Glomerular endothelial cell (primary cell): Measurements from ENCODE around the gene CDC27. TPM values are rescaled to one million over a fixed set of nuclear protein-coding genes. Genes with fewer than 3 reads are reported as not detected.
A peak's percentile ranks its signal among the peaks of the same experiment; 100 is the strongest.
"Not testable (repeated sequence)": the region's sequence is repeated elsewhere in the genome, so short reads cannot be mapped to it uniquely, and the experiment has no call there.

ENCODE experiments used
- DNase-seq: peaks from one replicate; pipeline ENCODE4 v3.0.0-alpha.2; 2011; ENCODE audit warnings: low read depth, low spot score; ENCODE audit errors: extremely low read depth
- total RNA-seq: library from RNA; depleted of rRNA; stranded (reverse); fragments of >200 nt; gene quantifications from 2 replicates; pipeline ENCODE4 v1.2.3, GENCODE V29; 2015

Gene CDC27
- total RNA-seq, 1 donor from 2014 or later = 74.9 TPM

DNA sequence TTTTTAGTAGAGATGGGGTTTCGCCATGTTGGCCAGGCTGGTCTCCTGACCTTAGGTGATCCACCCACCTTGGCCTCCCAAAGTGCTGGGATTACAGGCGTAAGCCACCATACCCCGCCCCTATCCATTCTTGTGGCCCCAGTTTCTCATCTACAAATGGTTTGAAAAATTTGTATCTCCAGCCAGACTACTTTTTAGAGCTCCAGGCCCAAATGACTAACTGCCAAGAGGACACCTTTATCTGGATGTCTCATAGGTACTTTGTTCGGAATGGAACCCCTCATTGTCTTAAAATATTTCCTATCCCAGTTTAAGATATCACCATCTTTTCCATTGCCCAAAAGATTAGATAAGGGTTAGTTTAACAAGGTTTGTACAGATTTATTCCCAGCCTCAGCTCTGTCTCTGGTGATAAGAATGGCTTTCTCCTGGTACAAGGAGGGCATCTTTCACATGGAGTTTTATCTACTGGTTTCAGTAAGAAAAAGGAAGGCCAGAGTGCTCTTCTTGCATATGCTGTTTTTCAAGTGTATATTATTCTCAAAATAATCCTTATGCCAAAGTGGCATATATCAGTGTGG is 4.9 kb upstream of the CDC27 start:
- no peak for DNase-seq

GRCh38 chr17:47192554-47192953 is 3.5 kb upstream of the CDC27 start:
- DNase-seq = no peak

DNA sequence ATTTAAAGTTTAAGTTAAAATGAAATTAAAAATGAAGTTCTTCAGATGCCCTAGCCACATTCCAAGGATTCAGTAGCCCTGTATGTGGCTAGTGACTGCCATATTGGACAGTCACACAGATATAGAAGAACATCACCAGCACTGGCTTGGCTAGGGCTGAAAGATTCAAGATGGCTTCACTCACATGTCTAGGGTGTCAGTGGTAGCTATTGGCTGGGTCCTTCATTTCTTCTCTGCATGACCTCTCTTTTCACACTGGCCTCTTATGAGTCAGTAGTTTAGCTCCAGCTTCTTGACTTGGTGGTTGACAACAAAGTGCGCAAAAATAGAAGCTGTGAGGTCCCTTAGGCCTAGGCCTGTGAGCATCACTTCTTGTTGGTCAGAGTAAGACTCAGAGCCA is 1.7 kb upstream of the CDC27 start:
- no peak for DNase-seq

DNA sequence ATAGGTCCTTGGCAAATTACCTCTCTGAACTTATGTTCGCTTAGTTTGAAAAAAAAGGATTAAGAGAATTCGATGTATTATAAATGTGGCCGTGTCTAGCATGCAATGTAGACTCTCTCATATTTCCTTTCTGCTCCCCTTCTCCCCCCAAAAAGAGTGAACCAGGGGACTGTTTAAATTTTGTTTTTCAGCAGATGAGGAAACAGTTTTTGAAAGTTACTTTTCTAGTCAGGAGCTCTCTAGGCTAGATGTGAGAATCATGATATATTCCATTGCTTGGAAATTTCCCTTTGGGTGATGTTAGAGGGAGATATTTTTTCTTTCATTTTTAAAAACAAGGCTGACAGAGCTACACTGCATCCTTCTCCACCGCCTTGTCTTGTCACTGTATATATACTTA is 1.1 kb upstream of the CDC27 start:
- no peak for DNase-seq

DNA sequence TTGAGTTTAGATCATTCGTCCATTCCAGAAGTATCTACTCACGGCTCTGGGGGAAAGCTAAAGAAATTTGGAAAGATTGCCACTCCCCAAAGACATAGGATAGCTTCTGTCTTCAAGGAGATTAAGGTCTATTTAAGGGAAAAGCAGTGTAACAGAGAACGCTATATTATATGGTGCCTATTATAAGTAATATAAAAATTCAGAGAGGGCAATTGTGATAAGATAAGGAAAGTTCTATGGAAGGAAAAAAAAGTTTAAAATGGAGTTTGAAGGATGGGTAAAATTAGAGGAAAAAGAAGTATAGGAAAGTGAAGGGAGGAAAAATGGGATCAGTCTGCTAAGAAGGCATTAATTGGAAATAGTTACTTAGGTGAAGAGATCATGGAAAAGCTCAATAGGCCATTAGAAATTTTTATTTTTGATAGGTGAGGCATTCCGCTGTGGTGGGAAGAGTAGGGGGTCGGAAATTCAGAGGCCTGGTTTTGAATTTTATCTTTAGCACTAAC is 690 bp upstream of the CDC27 start:
- no peak for DNase-seq

DNA sequence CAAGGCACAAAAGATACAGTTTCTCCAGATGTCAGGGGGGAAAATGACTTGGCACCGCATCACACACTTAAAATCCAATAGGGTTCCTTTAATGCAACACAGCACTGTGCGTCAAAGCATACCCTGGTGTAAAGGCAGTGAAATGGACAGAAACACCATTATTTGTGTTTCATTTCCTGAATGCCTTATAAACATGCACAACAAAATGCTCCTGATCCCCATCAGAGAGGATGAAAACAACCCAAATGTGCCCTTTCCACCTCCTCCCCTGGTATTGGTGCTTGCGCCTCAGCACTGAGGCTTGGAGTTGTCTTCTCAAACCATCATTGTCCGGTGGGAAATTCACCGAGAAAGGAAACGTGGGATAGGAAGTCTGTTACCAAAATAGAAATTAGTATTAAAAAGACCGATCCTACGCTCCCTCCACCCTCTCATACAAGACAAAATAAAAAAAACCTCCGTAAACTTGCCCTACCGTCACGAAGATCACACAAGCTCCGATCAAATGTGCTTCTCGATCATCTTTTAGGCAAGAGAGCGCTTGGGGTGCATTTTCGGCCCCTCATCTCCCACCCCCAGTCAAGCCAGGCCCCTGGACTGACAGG is 722 bp downstream of the CDC27 start:
- DNase-seq = peak; percentile 31

DNA sequence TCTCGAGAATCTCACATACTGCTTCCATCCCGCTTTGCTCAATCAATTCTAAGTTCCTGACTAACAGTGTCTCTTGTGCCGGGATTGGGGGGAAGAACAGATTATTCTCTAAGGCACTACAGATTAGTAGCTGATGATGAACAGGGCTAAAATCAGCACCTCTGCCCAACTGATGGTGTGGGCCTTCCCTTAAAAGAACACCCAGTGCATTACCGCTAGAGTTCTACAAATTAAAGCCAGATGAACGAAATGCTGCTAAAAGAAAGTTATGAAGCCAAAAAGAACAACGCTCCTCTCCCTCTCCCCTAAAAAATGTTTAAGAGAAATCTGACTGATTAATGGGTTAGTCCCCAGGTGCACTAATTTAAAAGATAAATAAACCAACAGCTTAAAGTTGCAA is 4.4 kb downstream of the CDC27 start:
- no peak for DNase-seq

DNA sequence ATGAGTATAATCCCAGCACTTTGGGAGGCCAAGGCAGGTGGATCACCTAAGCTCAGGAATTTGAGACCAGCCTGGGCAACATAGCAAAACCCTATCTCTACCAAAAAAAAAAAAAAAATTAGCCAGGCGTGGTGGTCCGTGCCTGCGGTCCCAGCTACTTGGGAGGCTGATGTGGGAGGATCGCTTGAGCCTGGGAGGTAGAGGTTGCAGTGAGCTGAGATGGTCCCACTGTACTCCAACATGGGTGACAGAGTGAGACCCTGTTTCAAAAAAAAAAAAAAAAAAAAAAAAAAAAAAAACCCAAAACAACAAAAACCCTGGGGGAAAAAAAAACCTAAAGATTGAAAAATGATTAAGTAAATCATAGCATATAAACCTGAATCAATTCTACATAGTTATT is 8.1 kb downstream of the CDC27 start:
- not testable (repeated sequence) for DNase-seq

DNA sequence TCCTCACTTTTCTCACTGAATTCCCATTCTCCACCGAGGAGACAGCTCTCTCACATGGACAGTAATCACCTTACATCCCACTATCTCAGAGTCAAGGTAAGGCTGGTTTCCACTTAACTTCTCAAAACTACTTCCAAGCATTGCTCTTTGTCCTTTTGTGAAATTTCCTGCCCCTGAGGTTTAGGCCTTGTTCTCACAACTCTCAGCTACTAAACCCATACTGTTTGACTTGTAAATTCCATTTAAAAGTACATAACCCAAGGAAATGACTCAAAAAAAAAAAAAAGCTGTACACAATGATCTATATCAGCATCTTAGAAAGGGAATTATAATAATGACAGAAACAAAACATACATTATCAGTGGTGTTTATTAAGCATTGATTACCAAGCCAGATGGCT is 8.8 kb downstream of the CDC27 start:
- DNase-seq = peak; percentile 31

DNA sequence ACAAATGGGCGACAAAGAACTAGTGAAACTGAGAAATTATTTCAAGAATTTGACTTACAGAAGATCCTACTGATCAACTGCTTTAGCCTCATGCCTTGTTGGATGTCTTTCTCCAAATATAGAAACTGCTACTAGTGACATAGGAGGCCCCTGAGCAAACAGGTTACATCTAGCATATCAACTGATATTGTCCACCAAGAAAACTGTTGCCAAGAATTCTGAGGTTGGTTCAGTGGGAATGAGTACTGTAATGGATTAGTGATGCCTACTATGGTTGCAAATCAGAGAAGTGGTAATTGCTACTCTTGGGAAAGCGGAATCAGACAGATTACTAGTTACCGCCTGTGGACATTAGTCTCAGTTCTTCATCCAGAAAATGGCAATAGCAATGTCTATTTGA is 10.0 kb downstream of the CDC27 start:
- DNase-seq = no peak

DNA sequence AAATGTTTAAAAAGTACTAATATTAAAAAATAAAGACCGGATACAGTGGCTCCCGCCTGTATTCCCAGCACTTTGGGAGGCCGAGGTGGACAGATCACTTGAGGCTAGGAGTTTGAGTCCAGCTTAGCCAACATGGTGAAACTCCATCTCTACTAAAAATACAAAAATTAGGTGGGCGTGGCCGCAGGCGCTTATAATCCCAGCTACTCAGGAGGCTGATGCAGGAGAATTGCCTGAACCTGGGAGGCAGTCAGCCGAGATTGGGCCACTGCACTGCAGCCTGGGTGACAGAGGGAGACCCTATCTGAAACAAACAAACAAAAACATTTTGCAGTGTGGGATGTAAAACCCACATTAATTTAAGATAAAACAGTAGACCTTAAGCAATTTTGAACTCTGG is 11.8 kb downstream of the CDC27 start:
- no peak for DNase-seq

- no peak for DNase-seq
Measured at GRCh38 chr17:47176389-47176826, 12.7 kb downstream of the CDC27 start.

- DNase-seq = not testable (repeated sequence)
Measured at GRCh38 chr17:47174823-47175222, 14.3 kb downstream of the CDC27 start.

DNA sequence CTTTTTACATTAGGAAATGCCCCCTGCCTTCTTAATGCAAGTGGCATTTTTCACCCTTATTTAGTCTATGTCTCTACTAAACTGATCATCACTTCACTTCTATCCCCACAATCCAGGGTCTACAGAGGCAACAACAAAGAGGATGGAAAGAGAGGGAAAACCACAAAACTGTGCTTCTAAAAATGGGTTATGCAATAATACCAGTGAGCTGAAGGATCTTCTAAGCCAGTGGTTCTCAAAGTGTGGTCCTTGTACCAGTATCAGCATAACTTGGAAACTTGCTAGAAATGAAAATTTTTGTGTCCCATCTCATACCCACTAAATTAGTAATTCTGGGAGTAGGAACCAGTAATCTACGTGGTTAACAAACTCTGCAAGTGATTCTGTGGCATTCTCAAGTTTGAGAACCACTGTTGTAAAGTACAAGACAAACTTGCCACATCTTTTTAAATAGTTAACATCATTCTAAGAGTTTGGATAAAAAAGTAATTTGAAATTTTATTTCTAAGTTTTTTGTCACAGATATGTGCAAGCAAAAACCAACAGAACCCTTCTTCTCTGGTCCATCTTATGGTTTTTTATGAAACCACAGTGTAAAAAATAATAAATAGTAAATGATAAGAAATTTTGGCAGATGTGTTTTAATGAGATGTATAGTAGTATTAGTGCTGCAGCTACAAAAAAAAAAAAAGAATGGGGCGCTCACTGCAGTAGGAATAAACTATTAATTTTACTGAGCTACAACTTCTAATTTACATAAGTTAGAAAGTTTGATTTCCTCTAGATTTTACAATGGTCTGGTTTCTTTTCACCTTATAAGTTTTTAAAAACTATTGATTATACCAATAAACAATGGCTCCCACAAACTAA is 16.2 kb downstream of the CDC27 start:
- no peak for DNase-seq

DNA sequence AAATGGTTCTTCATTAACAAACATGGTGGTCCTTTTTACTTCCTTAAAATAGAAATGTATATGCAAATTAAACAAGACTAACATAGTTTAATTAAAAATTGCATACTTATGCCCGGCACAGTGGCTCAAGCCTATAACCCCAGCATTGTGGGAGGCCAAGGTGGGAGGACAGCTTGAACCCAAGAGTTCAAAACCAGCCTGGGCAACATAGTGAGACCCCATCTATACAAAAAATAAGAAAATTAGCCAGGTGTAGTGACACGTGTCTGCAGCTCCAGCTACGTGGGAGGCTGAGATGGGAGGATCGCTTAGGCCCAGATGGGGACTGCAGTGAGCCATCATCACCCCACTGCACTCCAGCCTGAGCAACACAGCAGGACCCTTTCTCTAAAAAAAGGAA is 18.4 kb downstream of the CDC27 start:
- no peak for DNase-seq

DNA sequence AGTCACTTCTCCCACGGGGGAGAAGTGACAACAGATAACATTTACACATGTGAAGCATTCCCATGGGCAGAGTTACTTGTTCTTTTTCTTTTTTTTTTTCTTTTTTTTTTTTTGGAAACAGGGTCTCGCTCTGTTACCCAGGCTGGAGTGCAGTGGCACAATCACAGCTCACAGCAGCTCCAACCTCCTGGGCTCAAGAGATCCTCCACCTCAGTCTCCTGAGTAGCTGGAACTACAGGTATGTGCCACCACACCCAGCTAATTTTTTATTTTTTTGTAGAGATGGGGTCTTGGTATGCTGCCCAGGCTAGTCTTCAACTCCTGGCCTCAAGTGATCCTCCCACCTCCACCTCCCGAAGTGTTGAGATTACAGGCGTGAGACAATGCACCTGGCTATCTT is 20.2 kb downstream of the CDC27 start:
- DNase-seq = not testable (repeated sequence)

- DNase-seq = not testable (repeated sequence)
Measured at GRCh38 chr17:47166854-47167253, 22.2 kb downstream of the CDC27 start.

GRCh38 chr17:47165137-47165536 is 24.0 kb downstream of the CDC27 start:
- DNase-seq = no peak

DNA sequence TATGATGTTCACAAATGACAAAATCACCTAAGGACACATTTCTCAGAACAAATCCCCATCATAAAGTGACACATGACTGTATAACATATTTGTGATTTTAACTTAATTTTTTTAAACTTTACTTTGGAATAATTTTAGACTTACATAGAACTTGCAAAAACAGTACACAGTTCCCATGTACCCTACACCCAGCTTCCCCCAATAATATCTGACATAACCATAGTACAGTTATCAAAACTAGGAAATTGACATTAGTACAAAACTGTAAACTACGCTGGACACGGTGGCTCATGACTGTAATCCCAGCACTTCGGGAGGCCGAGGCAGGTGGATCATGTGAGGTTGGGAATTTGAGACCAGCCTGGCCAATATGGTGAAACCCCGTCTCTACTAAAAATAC is 24.8 kb downstream of the CDC27 start:
- DNase-seq = no peak

GRCh38 chr17:47162013-47162622 is 27.0 kb downstream of the CDC27 start:
- no peak for DNase-seq

DNA sequence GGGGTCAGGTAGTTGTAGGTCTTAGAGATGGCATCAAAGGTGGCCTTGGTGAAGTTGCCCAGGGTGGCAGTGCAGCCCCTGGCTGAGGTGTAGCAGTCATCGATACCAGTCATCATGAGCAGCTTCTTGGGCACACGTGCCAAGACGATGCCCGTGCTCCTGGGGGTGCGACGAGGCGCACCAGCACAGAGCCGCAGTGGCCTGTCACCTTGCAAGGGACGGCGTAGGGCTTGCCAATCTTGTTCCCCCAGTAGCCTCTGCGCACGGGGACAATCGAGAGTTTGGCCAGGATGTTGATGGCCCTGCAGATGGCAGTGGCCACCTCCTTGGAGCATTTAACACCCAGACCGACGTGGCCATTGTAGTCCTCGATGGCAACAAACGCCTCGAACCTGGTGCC is 29.8 kb downstream of the CDC27 start:
- no peak for DNase-seq
